Activated CD4-positive, alpha-beta T cell treated with anti-CD3 and anti-CD28 coated beads for 24 hours (primary cell): ENCODE results near the gene PKDCC.

ENCODE experiments used
- DNase-seq, 2 donors: peaks; one replicate each; pipeline ENCODE4 v3.0.0-alpha.2; 2020; ENCODE audit warnings: low read depth in 2 of 2

PKDCC gene

DNA sequence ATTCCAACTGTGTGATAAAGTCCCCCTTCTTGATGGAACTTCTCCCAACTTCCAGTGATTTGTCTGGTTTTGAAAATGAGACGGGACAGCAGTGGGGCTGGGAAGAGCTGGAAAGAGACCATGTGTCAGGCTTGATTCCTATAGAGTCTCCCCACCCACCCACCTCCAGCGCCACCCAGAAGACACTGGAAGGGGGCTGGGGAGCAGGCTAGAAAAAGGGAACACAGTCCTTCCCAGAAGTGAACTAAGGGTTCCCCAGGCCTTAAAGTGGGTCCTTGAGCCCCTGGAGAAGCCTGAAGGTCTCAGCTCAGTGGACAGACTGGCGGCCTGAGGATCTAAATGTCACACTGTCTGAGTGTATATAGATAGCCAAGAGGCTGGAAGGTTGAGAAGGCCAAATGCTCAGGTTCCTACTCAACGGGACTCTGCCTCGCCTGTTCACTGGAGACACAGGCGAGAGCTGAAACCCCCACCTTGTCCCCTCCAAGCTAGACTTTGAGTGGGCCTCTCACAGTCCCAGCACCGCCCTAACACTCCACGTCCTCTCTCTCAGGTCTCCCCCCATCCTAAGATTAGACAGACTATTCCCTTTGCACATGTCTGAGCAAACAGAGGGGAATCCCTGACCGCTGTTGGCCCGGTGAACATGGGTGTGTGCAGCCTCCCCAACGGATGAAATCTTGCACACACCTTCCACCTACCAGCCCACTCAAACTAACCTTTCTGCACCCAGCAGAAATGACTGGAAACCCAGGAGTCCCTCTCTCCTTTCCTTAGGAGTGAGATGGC, 1.6 kb downstream of the PKDCC start:
- DNase-seq, result no peak

GRCh38 chr2:42050010-42050702, 2.3 kb downstream of the PKDCC start:
- DNase-seq, result no peak

- DNase-seq, result no peak
Measured at GRCh38 chr2:42050703-42051542, 3.1 kb downstream of the PKDCC start.

DNA sequence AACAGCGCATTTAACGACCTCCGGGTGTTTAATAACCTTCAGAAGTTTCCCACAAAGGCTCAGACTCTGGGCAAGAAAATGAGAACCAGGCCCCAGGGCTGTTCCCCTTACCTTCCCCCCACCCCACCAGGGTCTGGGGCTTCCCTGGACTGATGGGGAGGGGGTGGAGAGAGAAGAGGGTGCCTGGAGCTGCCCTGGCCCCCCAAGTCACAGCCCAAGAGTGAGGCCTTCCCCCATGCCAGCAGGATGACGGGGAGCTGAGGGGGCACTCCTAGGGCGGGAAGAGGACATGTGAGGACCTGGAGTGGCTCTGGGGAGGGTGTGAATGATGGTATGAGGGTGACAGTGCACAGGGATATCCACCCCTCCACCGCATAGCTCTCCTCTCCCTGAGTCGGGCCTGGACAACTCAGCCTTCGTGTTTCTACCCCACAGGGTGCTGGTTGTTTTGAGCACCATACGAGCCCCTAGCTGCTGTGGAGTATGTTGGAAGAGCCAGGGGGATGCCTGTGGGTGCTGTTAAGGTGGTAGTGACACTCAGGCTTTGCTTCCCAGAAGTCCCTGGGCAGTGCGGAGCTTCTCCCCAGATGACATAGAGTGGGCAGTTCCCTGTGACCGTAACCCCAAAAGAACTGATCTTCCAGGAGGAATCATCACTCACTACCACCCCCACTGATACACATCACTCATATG, 3.9 kb downstream of the PKDCC start:
- DNase-seq, result no peak

DNA sequence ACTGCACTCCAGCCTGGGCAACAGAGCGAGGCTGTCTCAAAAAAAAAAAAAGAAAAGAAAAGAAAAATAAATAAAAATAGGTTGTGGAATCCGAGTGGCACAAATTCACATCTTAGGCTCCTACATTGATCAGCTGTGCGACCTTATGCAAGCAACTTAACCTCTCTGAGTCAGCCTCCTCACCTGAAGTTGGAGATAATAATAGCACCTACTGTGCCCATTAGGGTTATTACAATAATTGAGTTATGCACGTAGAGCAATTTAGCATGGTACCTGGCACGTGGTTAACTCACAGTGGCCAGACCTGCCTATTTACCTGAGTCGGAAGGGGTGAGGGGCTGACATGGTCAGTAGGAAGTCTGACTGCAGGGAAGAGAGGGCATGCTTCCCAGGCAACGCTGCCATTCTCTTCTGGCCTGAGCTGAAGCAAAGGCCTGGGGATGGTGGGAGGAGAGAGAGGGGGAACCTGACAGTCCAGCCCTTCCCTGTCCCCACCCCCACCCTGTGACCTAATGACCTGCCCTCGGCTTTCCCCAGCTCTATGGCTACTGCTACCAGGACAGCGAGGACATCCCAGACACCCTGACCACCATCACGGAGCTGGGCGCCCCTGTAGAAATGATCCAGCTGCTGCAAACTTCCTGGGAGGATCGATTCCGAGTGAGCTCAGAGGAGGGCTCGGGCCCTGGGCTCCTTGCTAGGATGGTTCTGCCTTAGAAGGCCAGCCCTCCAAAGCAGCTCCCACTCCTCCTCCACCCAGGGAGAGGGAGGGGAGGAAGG, 5.1 kb downstream of the PKDCC start:
- no peak for DNase-seq

DNA sequence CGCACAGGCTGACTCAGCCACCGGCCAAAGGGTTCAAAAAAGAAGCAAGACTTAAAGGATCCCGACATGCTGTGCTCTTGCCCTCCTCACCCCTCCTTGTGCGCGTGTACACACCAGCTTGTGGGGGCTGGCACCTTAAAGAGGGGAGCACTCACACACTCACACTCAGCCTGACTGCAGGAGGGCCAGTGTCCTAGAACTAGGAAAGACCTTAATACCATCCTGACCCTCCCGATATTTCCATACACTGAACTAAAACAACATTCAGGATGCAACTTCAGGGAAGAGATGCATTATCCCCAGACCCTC, 5.6 kb downstream of the PKDCC start:
- DNase-seq, result no peak

DNA sequence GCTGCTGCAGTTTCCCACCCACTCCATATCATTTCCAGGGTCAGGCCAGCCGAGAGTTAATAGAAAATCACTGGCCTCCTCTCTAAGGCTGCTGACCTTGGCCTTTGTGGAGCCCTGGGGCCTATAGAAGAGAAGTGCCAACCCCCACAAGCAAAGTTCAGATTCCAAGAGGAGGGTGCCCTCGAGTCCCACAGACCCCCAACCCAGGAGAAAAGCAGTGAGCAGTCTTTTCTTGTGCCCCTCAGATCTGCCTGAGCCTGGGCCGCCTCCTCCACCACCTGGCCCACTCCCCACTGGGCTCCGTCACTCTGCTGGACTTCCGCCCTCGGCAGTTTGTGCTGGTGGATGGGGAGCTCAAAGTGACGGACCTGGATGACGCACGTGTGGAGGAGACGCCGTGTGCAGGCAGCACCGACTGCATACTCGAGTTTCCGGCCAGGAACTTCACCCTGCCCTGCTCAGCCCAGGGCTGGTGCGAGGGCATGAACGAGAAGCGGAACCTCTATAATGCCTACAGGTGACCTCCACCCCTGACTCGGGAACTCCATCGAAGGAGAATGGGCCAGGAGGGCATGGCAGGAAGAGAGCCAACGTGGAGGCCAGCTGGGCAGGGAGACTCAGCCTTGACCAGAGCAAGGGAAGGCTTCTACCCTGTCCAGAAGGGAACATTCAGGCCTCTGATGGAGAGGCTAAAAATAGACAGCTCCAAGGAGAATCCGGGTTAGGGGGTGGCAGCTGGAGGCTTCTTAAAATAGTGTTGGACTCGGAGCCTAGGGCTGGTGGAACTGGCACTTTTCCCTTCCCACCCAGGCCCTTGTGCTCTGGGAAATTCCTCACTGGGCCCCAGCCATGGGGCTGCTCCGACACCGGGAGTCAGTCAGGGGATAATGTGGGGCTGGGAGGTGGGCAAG, 6.2 kb downstream of the PKDCC start:
- DNase-seq, result no peak

GRCh38 chr2:42054714-42055430, 7.1 kb downstream of the PKDCC start:
- DNase-seq, result no peak

- no peak for DNase-seq
Measured at GRCh38 chr2:42055573-42056514, 8.0 kb downstream of the PKDCC start.

GRCh38 chr2:42057159-42057901, 9.5 kb downstream of the PKDCC start:
- no peak for DNase-seq

- no peak for DNase-seq
Measured at GRCh38 chr2:42057902-42058450, 10.2 kb downstream of the PKDCC start.

- DNase-seq, result no peak
Measured at GRCh38 chr2:42059261-42059898, 11.6 kb downstream of the PKDCC start.

- DNase-seq, result no peak
Measured at GRCh38 chr2:42060028-42060427, 12.2 kb downstream of the PKDCC start.

DNA sequence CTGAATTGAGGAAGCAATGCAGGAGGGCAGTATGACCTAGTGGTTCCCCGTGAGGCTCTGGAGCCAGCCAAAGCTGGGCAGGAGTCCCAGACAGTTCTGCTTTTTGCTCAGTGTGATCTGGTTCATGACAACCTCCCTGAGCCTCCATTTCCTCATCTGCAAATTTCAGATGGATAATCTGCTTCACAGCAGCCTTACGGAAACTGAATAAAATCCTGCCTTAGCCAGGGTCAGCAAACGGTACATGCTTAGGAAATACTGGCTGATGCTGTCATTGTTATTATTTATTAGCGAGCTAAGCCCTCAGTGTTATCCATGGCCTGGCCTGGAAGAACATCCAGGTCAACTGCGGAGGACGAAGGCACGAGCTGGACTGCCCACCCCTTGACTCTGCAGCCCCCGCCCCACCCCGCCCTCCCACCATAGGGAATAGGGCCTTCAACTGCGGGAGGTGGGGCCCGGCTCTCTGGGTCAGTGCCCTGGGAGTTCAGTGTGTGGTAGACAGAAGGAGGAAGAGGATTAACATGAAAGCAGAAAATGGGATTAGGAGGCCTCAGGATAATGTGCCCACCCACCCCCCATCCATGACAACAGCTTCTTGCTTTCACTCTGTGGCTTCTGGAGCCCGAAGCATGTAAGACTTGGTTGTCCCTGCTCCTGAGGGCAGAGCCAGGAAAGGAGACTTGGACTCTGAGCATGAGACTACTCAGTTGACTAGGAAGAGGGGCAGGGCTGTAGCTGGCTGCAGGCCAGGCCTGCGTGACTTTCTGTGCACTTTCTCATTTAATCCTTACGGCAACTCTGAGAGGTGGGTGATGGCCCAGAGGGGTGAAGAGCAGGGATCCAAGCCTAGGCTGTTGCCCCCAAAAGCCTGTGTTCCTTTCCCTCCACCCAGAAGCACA, 13.1 kb downstream of the PKDCC start:
- no peak for DNase-seq

GRCh38 chr2:42061839-42062238, 14.0 kb downstream of the PKDCC start:
- DNase-seq, result no peak
